ENCODE results near the gene BCL11B. TPM values are rescaled to one million over a fixed set of nuclear protein-coding genes. Genes with fewer than 3 reads are reported as not detected.

The BCL11B gene
- polyA plus RNA-seq, 1 donor = 0.86 TPM

- DNase-seq (ENCODE audit: low read depth) = no peak
These were observed 47.7 kb downstream of the BCL11B start for GRCh38 chr14:99224116-99224910.

- DNase-seq (ENCODE audit: low read depth) = no peak
These were observed 50.6 kb downstream of the BCL11B start for GRCh38 chr14:99221445-99221844.

GRCh38 chr14:99217066-99217955 lies 54.7 kb downstream of the BCL11B start:
- DNase-seq (ENCODE audit: low read depth) = no peak

GRCh38 chr14:99216191-99216590 lies 55.8 kb downstream of the BCL11B start:
- DNase-seq (ENCODE audit: low read depth) = no peak

GRCh38 chr14:99215277-99215676 lies 56.7 kb downstream of the BCL11B start:
- no peak for DNase-seq (ENCODE audit: low read depth)

GRCh38 chr14:99214701-99215100 lies 57.3 kb downstream of the BCL11B start:
- DNase-seq (ENCODE audit: low read depth) = no peak

- no peak for DNase-seq (ENCODE audit: low read depth)
These were observed 58.4 kb downstream of the BCL11B start for GRCh38 chr14:99213527-99213971.

GRCh38 chr14:99213101-99213500 lies 58.9 kb downstream of the BCL11B start:
- no peak for DNase-seq (ENCODE audit: low read depth)

- DNase-seq (ENCODE audit: low read depth) = no peak
These were observed 59.4 kb downstream of the BCL11B start for GRCh38 chr14:99212646-99213045.

GRCh38 chr14:99212199-99212598 lies 59.8 kb downstream of the BCL11B start:
- no peak for DNase-seq (ENCODE audit: low read depth)

- no peak for DNase-seq (ENCODE audit: low read depth)
These were observed 60.6 kb downstream of the BCL11B start for GRCh38 chr14:99211410-99211809.

GRCh38 chr14:99210333-99210732 lies 61.7 kb downstream of the BCL11B start:
- DNase-seq (ENCODE audit: low read depth) = no peak

- no peak for DNase-seq (ENCODE audit: low read depth)
These were observed 62.6 kb downstream of the BCL11B start for GRCh38 chr14:99209409-99209808.

- DNase-seq (ENCODE audit: low read depth) = no peak
These were observed 63.7 kb downstream of the BCL11B start for GRCh38 chr14:99208318-99208717.

- DNase-seq (ENCODE audit: low read depth) = no peak
These were observed 64.5 kb downstream of the BCL11B start for GRCh38 chr14:99207456-99207855.

GRCh38 chr14:99206090-99206489 lies 65.9 kb downstream of the BCL11B start:
- no peak for DNase-seq (ENCODE audit: low read depth)

GRCh38 chr14:99205086-99205688 lies 66.8 kb downstream of the BCL11B start:
- no peak for DNase-seq (ENCODE audit: low read depth)

- no peak for DNase-seq (ENCODE audit: low read depth)
These were observed 68.2 kb downstream of the BCL11B start for GRCh38 chr14:99203801-99204200.

- no peak for DNase-seq (ENCODE audit: low read depth)
These were observed 68.9 kb downstream of the BCL11B start for GRCh38 chr14:99203080-99203479.

GRCh38 chr14:99202516-99202915 lies 69.5 kb downstream of the BCL11B start:
- DNase-seq (ENCODE audit: low read depth) = no peak

GRCh38 chr14:99201351-99202073 lies 70.5 kb downstream of the BCL11B start:
- no peak for DNase-seq (ENCODE audit: low read depth)

- DNase-seq (ENCODE audit: low read depth) = no peak
These were observed 71.4 kb downstream of the BCL11B start for GRCh38 chr14:99200654-99201005.

All from forelimb muscle (tissue), 1 donor.